Measurements from ENCODE around the gene STEAP3. TPM values are rescaled to one million over a fixed set of nuclear protein-coding genes. Genes with fewer than 3 reads are reported as not detected.
"Not testable (repeated sequence)": the region's sequence is repeated elsewhere in the genome, so short reads cannot be mapped to it uniquely, and the experiment has no call there.

The STEAP3 gene
- total RNA-seq, 1 donor from 2014 or later = 0.15 TPM

GRCh38 chr2:119261493-119262225 is 38.0 kb downstream of the STEAP3 start:
- intact Hi-C loops (cut with micrococcal nuclease) = no loop called here

- intact Hi-C loops (cut with micrococcal nuclease) = no loop called here
Measured at GRCh38 chr2:119263025-119263424, 39.4 kb downstream of the STEAP3 start.

GRCh38 chr2:119263656-119264055 is 40.0 kb downstream of the STEAP3 start:
- intact Hi-C loops (cut with micrococcal nuclease) = loop anchor here (2.0 kb wide), 1 partner anchor 21 kb away; no protein-coding TSS in a partner anchor

GRCh38 chr2:119264781-119265692 is 41.4 kb downstream of the STEAP3 start:
- intact Hi-C loops (cut with micrococcal nuclease) = loop anchor here (1.0 to 2.0 kb wide), 2 partner anchors 22 to 384 kb away; no protein-coding TSS in a partner anchor

GRCh38 chr2:119265693-119266066 is 42.0 kb downstream of the STEAP3 start:
- intact Hi-C loops (cut with micrococcal nuclease) = loop anchor here (1.0 to 2.0 kb wide), 2 partner anchors 23 to 384 kb away; no protein-coding TSS in a partner anchor

- intact Hi-C loops (cut with micrococcal nuclease) = no loop called here
Measured at GRCh38 chr2:119266091-119266589, 42.5 kb downstream of the STEAP3 start.

GRCh38 chr2:119267604-119268003 is 44.0 kb downstream of the STEAP3 start:
- intact Hi-C loops (cut with micrococcal nuclease) = no loop called here

GRCh38 chr2:119276864-119277263 is 53.2 kb downstream of the STEAP3 start:
- intact Hi-C loops (cut with micrococcal nuclease) = no loop called here

- intact Hi-C loops (cut with micrococcal nuclease) = not testable (repeated sequence)
Measured at GRCh38 chr2:119278385-119278784, 54.8 kb downstream of the STEAP3 start.

GRCh38 chr2:119278946-119279345 is 55.3 kb downstream of the STEAP3 start:
- intact Hi-C loops (cut with micrococcal nuclease) = no loop called here

- intact Hi-C loops (cut with micrococcal nuclease) = no loop called here
Measured at GRCh38 chr2:119279666-119280065, 56.0 kb downstream of the STEAP3 start.

GRCh38 chr2:119280680-119281079 is 57.0 kb downstream of the STEAP3 start:
- intact Hi-C loops (cut with micrococcal nuclease) = no loop called here

GRCh38 chr2:119282146-119282995 is 58.7 kb downstream of the STEAP3 start:
- intact Hi-C loops (cut with micrococcal nuclease) = no loop called here

GRCh38 chr2:119282996-119283511 is 59.4 kb downstream of the STEAP3 start:
- intact Hi-C loops (cut with micrococcal nuclease) = no loop called here

GRCh38 chr2:119283873-119284331 is 60.3 kb downstream of the STEAP3 start:
- intact Hi-C loops (cut with micrococcal nuclease) = no loop called here

GRCh38 chr2:119286661-119287060 is 63.0 kb downstream of the STEAP3 start:
- intact Hi-C loops (cut with micrococcal nuclease) = no loop called here

GRCh38 chr2:119288576-119288975 is 64.9 kb downstream of the STEAP3 start:
- intact Hi-C loops (cut with micrococcal nuclease) = no loop called here

- intact Hi-C loops (cut with micrococcal nuclease) = no loop called here
Measured at GRCh38 chr2:119289093-119289492, 65.5 kb downstream of the STEAP3 start.

- intact Hi-C loops (cut with micrococcal nuclease) = no loop called here
Measured at GRCh38 chr2:119289642-119290041, 66.0 kb downstream of the STEAP3 start.

- intact Hi-C loops (cut with micrococcal nuclease) = loop anchor here (1.0 kb wide), 1 partner anchor 410 kb away; no protein-coding TSS in a partner anchor
Measured at GRCh38 chr2:119290859-119291587, 67.4 kb downstream of the STEAP3 start.

Measured in T-helper 1 cell treated with Interleukin-12 subunit alpha and Interleukin-12 subunit beta and Interleukin-4 antibody, amounts not matched to agents 30 ng/mL and 1 ng/mL, for 36 hours (primary cell).